ENCODE data around the gene LAMA5. TPM values are rescaled to one million over a fixed set of nuclear protein-coding genes. Genes with fewer than 3 reads are reported as not detected.

LAMA5 gene
- total RNA-seq, 1 experiment from 2014 or later: 4.5 TPM

DNA sequence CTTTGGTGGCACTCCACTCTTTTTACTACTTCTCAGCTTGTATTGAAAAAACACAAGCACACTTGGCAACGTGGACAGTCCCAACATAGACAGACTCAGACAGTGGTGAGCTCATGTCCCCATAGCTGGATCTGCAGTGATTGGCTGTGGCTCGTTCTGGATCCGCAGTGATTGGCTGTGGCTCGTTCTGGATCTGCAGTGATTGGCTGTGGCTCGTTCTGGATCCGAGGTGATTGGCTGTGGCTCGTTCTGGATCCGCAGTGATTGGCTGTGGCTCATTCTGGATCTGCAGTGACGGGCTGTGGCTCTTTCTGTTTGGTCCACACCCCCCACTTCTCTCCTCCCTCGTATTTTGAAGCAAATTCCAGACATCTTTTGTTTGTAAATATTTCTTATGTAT lies 100.8 kb downstream of the LAMA5 start:
- DNase-seq (ENCODE audit: low spot score): no peak

DNA sequence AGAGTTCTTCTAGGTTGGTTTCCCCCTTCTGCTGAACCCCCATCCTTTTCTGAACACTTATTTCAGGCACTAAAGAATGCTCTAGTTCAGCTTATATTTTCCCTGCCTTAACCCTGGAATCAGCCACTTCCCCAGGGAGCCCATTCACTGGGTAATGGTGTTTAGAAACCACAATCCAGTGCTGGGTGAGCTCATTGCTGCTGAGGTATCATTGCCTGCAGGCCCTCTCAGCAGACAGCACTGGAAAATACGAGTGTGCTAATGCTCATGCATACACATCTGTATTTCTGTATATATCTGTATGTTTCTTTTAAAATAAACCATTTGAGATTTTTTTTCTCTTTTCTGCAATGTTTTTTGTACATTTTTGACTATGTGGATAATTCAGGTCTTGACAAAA lies 101.7 kb downstream of the LAMA5 start:
- no peak for DNase-seq (ENCODE audit: low spot score)

DNA sequence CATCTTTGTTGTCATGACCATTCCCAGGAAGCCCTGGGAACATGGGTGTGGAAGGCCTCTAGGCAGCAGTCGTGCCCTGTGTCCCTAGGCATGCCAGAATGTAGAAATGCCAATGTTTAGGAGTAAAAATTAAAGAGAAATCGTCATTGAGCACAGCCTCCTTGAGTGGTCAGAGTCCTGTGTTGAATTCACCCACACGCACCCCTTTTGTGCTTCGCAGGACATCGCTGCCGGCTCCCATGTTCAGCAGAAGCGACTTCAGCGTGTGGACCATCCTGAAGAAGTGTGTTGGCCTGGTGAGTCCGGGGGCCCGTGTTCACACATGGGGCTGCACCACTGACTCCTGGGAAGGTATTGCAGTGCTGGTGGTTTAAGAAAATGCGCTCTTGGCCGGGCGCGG lies 103.7 kb downstream of the LAMA5 start:
- no peak for DNase-seq (ENCODE audit: low spot score)

DNA sequence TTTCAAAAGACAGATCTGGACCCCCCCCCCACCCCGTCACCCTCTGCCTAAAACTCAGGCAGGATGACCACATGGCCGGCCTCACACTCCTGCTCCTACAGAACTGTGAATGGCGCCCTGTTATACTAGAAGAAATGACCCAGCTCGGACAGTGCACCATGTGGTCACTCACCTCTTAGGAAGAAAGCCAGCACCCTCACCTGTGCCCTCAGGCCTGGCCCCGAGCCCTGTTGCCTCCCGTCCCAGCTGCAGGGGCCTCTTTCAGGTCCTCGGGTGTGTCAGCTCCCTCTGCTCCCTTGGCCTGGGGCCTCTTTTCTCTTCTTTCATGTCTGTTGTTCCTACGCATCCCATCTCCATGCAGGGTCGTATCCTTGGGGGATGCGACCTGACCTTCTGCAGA lies 105.0 kb downstream of the LAMA5 start:
- no peak for DNase-seq (ENCODE audit: low spot score)

DNA sequence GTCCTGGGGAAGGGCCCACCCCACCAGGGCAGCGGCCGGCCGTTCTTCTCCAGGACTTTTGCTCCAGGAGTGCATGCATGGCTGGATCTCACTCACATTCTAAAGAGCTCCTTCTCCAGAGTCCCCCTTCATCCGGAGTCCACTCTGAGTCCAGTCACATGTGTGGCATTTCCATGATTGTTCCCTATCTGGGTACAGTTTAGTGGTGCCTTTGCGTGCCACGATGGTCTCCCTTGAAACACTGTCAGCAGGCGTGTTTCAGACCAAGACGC lies 107.9 kb downstream of the LAMA5 start:
- DNase-seq (ENCODE audit: low spot score): no peak

Other genes starting within 250 kb of the LAMA5 start
- gene LSM14B, start 244.8 kb downstream of the LAMA5 start, total RNA-seq (2014; rRNA removed; shearing (Covaris generic)): 29.3 and 36.7 TPM in 2 replicates
- 694 and 771 TPM in 2 replicates for gene PSMA7, start 223.9 kb downstream of the LAMA5 start, total RNA-seq (2014; rRNA removed; shearing (Covaris generic))
- 3.3 TPM in 2 replicates for gene SS18L1, start 223.5 kb downstream of the LAMA5 start, total RNA-seq (2014; rRNA removed; shearing (Covaris generic))
- 13.3 and 18.0 TPM in 2 replicates for gene MTG2, start 184.3 kb downstream of the LAMA5 start, total RNA-seq (2014; rRNA removed; shearing (Covaris generic))
- gene HRH3, start 147.0 kb downstream of the LAMA5 start, total RNA-seq (2014; rRNA removed; shearing (Covaris generic)): not detected in 2 replicates
- gene OSBPL2, start 128.8 kb downstream of the LAMA5 start, total RNA-seq (2014; rRNA removed; shearing (Covaris generic)): 12.5 and 17.7 TPM in 2 replicates
- 180 and 203 TPM in 2 replicates for gene ADRM1, start 64.3 kb downstream of the LAMA5 start, total RNA-seq (2014; rRNA removed; shearing (Covaris generic))
- 2,095 and 2,204 TPM in 2 replicates for gene RPS21, start 19.8 kb upstream of the LAMA5 start, total RNA-seq (2014; rRNA removed; shearing (Covaris generic))
- 2.4 and 4.8 TPM in 2 replicates for gene CABLES2, start 40.0 kb upstream of the LAMA5 start, total RNA-seq (2014; rRNA removed; shearing (Covaris generic))
- not detected in 2 replicates for gene RBBP8NL, start 60.2 kb upstream of the LAMA5 start, total RNA-seq (2014; rRNA removed; shearing (Covaris generic))
- gene GATA5, start 108.7 kb upstream of the LAMA5 start, total RNA-seq (2014; rRNA removed; shearing (Covaris generic)): 0.10 and 0.41 TPM in 2 replicates

All from H4 (cell line).